K562 (cell line): ENCODE data around the gene PPP1R12B.
"Not testable (repeated sequence)": the region's sequence is repeated elsewhere in the genome, so short reads cannot be mapped to it uniquely, and the experiment has no call there.

Experiments
- CBX5 ChIP-seq: IDR thresholded peaks from 2 replicates; pipeline ENCODE4 v1.6.1; 2014; ENCODE audit warnings: low read depth, borderline replicate concordance
- EZH2 ChIP-seq: IDR thresholded peaks from 2 replicates; pipeline ENCODE4 v1.6.1; 2012; ENCODE audit warnings: low read depth, mild to moderate bottlenecking, inconsistent platforms, low read length, borderline replicate concordance
- HOXB6 ChIP-seq: fragments of 250-450 bp; sonication (Bioruptor Pico); IDR thresholded peaks from 2 replicates; pipeline ENCODE4 v1.5.1; 2022; ENCODE audit warnings: mild to moderate bottlenecking, borderline replicate concordance
- PHF20 ChIP-seq: fragments of 450-650 bp; IDR thresholded peaks from 2 replicates; pipeline ENCODE4 v1.6.1; 2018; ENCODE audit not compliant: partially characterized antibody
- POLR2A ChIP-seq: fragments of 450-650 bp; conservative IDR thresholded peaks from 2 replicates; pipeline ENCODE4 v1.6.1; 2016
- RB1 ChIP-seq: fragments of 450-650 bp; IDR thresholded peaks from 2 replicates; pipeline ENCODE4 v1.6.1; 2017; ENCODE audit warnings: low read depth, mild to moderate bottlenecking
- SMC3 ChIP-seq: conservative IDR thresholded peaks from 2 replicates; pipeline ENCODE4 v1.6.1; 2011; ENCODE audit warnings: low read depth, low read length, improper control_type of control experiment; ENCODE audit not compliant: insufficient read depth
- TARDBP ChIP-seq: fragments of 450-650 bp; IDR thresholded peaks from 2 replicates; pipeline ENCODE4 v1.6.1; 2016
- TF ChIP-seq, protein P1 (sequence below): fragments of 250-450 bp; sonication (Bioruptor Pico); IDR thresholded peaks from 2 replicates; pipeline ENCODE4 v1.5.1; 2021; ENCODE audit warnings: mild to moderate bottlenecking

DNA sequence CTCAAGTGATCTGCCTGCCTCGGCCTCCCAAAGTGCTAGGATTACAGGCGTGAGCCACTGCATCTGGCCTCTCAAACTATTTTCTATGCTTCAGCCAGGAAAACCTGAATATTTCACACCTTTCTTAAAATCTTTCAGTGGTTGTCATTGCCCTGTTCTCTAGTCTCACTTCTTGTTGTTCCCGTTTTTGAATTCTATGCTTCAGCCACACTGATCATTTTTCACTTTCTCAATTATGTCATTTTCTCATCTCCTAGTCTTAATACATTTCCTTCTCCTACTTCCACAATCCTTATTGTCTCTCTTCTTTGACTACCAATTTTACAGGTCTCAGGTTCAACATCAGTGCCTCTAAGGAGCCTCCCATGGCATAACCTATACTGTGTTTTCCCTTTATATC lies 26.7 kb downstream of the PPP1R12B start:
- not testable (repeated sequence) for TF ChIP-seq PHF20; CBX5; RB1; SMC3; POLR2A; TARDBP; EZH2; HOXB6 (CRISPR knock-in tag)
- TF ChIP-seq, protein P1, sequence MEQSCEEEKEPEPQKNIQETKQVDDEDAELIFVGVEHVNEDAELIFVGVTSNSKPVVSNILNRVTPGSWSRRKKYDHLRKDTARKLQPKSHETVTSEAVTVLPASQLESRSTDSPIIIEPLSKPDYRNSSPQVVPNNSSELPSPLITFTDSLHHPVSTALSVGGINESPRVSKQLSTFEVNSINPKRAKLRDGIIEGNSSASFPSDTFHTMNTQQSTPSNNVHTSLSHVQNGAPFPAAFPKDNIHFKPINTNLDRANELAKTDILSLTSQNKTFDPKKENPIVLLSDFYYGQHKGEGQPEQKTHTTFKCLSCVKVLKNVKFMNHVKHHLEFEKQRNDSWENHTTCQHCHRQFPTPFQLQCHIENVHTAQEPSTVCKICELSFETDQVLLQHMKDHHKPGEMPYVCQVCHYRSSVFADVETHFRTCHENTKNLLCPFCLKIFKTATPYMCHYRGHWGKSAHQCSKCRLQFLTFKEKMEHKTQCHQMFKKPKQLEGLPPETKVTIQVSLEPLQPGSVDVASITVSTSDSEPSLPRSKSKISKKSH (CRISPR knock-in tag), result not testable (repeated sequence)
